Endothelial cell (in vitro differentiated cells): ENCODE data around the gene TTLL13. TPM values are rescaled to one million over a fixed set of nuclear protein-coding genes. Genes with fewer than 3 reads are reported as not detected.
A peak's percentile ranks its signal among the peaks of the same experiment; 100 is the strongest.
"Not testable (repeated sequence)": the region's sequence is repeated elsewhere in the genome, so short reads cannot be mapped to it uniquely, and the experiment has no call there.

Source experiments
- DNase-seq: peaks from one replicate; pipeline ENCODE4 v3.0.0; 2021; ENCODE audit warnings: low spot score
- H3K27ac Mint-ChIP-seq: one replicate; pipeline ENCODE4 v1.8.0; 2021; ENCODE audit warnings: mixed read lengths, inconsistent platforms; ENCODE audit not compliant: unreplicated experiment
- H3K27me3 Mint-ChIP-seq: one replicate; pipeline ENCODE4 v1.8.0; 2021; ENCODE audit warnings: mild to moderate bottlenecking, moderate library complexity, mixed read lengths, inconsistent platforms; ENCODE audit not compliant: unreplicated experiment
- H3K36me3 Mint-ChIP-seq: one replicate; pipeline ENCODE4 v1.8.0; 2021; ENCODE audit warnings: mild to moderate bottlenecking, low read depth, mixed read lengths, inconsistent platforms; ENCODE audit not compliant: unreplicated experiment
- H3K4me1 Mint-ChIP-seq: one replicate; pipeline ENCODE4 v1.8.0; 2021; ENCODE audit warnings: mild to moderate bottlenecking, mixed read lengths, inconsistent platforms; ENCODE audit not compliant: unreplicated experiment
- H3K4me3 Mint-ChIP-seq: one replicate; pipeline ENCODE4 v1.8.0; 2021; ENCODE audit warnings: mild to moderate bottlenecking, mixed read lengths, inconsistent platforms; ENCODE audit not compliant: unreplicated experiment
- H3K9me3 Mint-ChIP-seq: one replicate; pipeline ENCODE4 v1.8.0; 2021; ENCODE audit warnings: mixed read lengths, inconsistent platforms; ENCODE audit not compliant: unreplicated experiment
- total RNA-seq: library from RNA; stranded (reverse); fragmentation: NEBNext Ultra II Directional; extraction: Animal tissue kit (Norgen Biotek cat#: 25700); gene quantifications from one replicate; pipeline ENCODE4 v1.2.1, GENCODE V29; 2021; ENCODE audit not compliant: unreplicated experiment
- TF ChIP-seq, protein P1 (sequence below): fragments of 200-600 bp; sonication (generic); IDR thresholded peaks from one replicate; pipeline ENCODE4 v1.5.0; 2021; ENCODE audit warnings: antibody characterized with exemption; ENCODE audit not compliant: unreplicated experiment

The TTLL13 gene
- total RNA-seq, 1 donor from 2014 or later = not detected

DNA sequence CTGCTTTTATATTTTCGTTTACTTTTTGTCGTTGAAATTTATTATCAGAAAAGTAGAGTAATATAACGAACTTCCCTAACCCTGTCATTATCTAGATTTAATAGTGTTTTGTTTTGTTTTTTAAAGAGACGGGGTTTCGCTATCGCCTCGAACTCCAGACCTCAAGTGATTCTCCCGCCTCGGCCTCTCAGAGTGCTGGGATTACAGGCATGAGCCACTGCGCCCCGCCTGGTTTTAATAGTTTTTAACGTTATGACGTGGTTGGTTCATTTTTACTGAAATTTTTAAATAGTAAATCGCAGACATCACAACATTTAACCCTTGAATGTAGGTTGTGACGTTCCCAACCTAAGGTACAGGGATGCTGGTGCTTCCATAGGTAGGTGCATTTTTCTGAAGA, 17.1 kb downstream of the TTLL13 start:
- no peak for DNase-seq
- Mint-ChIP-seq H3K4me1 (peaks cover 51% of the 10 kb centered on the region), H3K9me3 (no peaks in the 10 kb centered on the region), H3K27ac (peak overlapping the region; percentile 81), H3K4me3 (peak overlapping the region; percentile 96), H3K27me3 (peaks cover 9% of the 10 kb centered on the region), H3K36me3 (peaks cover 9% of the 10 kb centered on the region)
- TF ChIP-seq, protein P1, sequence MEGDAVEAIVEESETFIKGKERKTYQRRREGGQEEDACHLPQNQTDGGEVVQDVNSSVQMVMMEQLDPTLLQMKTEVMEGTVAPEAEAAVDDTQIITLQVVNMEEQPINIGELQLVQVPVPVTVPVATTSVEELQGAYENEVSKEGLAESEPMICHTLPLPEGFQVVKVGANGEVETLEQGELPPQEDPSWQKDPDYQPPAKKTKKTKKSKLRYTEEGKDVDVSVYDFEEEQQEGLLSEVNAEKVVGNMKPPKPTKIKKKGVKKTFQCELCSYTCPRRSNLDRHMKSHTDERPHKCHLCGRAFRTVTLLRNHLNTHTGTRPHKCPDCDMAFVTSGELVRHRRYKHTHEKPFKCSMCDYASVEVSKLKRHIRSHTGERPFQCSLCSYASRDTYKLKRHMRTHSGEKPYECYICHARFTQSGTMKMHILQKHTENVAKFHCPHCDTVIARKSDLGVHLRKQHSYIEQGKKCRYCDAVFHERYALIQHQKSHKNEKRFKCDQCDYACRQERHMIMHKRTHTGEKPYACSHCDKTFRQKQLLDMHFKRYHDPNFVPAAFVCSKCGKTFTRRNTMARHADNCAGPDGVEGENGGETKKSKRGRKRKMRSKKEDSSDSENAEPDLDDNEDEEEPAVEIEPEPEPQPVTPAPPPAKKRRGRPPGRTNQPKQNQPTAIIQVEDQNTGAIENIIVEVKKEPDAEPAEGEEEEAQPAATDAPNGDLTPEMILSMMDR = no peak

DNA sequence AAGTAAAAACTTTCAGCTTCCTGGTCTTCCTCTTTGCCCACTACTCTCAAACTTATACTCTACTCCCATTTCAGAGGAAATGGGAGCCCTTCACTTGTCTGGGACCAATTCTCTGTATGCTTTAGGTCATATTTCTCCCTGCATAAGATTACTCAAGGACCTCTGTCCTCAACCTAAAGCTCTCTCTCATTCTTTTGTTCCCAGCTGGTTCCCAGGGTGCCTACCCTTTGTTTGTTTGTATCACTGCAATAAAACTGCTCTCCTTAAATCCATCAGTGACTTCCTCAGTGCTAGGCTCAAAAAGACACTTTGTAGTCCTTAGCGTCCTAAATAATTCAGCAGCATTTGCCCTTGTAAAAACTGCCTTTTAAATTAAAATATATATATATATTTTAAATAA, 19.1 kb downstream of the TTLL13 start:
- H3K27me3 Mint-ChIP-seq = peaks cover 9% of the 10 kb centered on the region
- TF ChIP-seq, protein P1 = no peak
- H3K9me3 Mint-ChIP-seq = no peaks in the 10 kb centered on the region
- H3K36me3 Mint-ChIP-seq = peaks cover 18% of the 10 kb centered on the region
- H3K27ac Mint-ChIP-seq = peak overlapping the region; percentile 89
- no peak for DNase-seq
- H3K4me1 Mint-ChIP-seq = peaks cover 50% of the 10 kb centered on the region
- H3K4me3 Mint-ChIP-seq = peak overlapping the region; percentile 67

DNA sequence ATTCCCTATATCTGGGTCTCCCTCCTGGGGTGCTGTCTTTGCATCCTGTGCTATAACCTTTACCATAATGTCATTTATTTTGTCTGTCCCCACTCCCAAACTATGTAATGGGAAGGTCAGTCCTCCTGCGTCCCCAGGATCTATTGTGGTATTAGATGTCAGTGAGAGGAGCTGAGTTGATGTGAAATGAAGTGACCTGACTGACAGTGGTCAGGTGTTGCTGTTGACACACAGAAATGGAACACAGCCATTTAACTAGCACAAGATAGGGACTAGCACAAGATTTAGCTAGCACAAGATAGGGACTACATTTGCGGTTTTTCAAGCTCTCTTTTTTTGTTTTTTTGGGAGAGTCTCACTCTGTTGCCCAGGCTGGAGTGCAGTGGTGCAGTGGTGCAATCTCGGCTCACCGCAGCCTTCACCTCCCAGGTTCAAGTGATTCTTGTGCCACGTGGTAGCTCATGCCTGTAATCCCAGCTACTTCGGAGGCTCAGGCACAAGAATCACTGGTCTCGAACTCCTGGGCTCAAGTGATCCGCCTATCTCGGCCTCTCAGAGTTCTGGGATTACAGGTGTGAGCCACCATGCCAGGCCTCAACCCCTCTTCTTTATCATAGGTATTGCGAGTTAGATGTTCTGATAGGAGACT, 21.3 kb downstream of the TTLL13 start:
- H3K27me3 Mint-ChIP-seq = peaks cover 5% of the 10 kb centered on the region
- peaks cover 24% of the 10 kb centered on the region for H3K36me3 Mint-ChIP-seq
- peaks cover 40% of the 10 kb centered on the region for H3K4me1 Mint-ChIP-seq
- no peaks in the 10 kb centered on the region for H3K9me3 Mint-ChIP-seq
- DNase-seq = no peak
- no peak overlapping the region for H3K4me3 Mint-ChIP-seq
- no peak overlapping the region for H3K27ac Mint-ChIP-seq
- TF ChIP-seq, protein P1 = no peak

DNA sequence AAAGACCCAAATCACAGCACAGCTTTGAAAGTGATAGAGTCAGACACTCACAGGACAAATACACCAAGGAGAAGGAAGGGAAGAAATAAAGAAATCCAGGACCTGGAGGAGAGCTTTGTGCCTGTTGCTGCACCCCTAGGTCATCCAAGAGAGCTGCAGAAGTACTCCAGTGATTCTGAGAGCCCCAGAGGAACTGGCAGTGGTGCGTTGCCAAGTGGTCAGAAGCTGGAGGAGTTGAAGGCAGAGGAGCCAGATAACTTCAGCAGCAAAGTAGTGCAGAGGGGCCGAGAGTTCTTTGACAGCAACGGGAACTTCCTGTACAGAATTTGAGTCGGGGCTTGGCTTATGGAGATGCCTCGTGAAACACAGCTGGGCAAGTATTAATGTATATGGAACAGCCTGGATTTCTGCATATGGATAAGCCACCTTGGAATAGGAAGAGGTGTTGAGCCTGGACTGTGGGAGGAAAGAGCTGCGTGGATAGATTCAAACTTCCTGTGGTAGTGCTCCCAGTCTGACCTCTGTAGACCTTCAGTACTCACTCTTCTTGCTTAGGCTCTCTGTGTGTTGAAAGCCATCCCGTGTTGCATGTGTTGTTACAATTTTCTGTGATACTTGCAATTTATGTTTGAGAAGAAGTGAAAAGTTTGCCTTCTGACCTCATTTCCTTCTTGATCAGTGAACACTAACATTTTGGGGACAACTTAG, 22.3 kb downstream of the TTLL13 start:
- H3K4me1 Mint-ChIP-seq = peaks cover 37% of the 10 kb centered on the region
- no peak overlapping the region for H3K27ac Mint-ChIP-seq
- H3K4me3 Mint-ChIP-seq = no peak overlapping the region
- peaks cover 24% of the 10 kb centered on the region for H3K36me3 Mint-ChIP-seq
- no peak for DNase-seq
- TF ChIP-seq, protein P1 = no peak
- H3K9me3 Mint-ChIP-seq = no peaks in the 10 kb centered on the region
- no peaks in the 10 kb centered on the region for H3K27me3 Mint-ChIP-seq

DNA sequence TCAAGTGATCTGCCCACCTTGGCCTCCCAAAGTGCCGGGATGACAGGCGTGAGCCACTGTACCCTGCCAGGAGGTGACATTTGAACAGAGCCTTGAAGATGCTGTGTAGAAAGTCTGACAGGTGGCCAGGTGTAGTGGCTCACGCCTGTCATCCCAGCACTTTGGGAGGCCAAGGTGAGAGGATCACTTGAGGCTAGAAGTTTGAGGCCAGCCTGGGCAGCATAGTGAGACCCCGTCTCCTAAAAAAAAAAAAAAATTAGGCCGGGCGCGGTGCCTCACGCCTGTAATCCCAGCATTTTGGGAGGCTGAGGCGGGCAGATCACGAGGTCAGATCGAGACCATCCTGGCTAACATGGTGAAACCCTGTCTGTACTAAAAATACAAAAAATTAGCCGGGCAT, 29.1 kb downstream of the TTLL13 start:
- not testable (repeated sequence) for H3K9me3 Mint-ChIP-seq, DNase-seq, H3K27ac Mint-ChIP-seq, H3K4me1 Mint-ChIP-seq, H3K4me3 Mint-ChIP-seq, H3K36me3 Mint-ChIP-seq, H3K27me3 Mint-ChIP-seq

DNA sequence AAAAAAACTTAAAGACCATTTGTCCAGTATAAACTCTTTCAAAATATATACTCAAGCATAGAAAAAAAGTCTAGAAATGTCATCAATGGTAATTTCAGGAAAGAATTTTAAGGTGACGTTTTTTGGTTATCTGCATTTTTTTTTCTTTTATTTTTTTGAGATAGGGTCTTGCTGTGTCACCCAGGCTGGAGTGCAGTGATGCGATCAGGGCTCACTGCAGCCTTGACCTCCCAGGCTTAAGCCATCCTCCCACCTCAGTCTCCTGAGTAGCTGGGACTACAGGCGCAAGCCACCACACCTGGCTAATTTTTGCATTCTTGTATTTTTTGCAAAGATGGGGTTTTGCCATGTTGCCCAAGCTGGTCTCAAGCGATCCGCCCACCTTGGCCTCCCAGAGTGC, 31.4 kb downstream of the TTLL13 start:
- H3K36me3 Mint-ChIP-seq, H3K4me3 Mint-ChIP-seq, H3K27me3 Mint-ChIP-seq, H3K9me3 Mint-ChIP-seq, H3K27ac Mint-ChIP-seq, DNase-seq, H3K4me1 Mint-ChIP-seq: not testable (repeated sequence)

DNA sequence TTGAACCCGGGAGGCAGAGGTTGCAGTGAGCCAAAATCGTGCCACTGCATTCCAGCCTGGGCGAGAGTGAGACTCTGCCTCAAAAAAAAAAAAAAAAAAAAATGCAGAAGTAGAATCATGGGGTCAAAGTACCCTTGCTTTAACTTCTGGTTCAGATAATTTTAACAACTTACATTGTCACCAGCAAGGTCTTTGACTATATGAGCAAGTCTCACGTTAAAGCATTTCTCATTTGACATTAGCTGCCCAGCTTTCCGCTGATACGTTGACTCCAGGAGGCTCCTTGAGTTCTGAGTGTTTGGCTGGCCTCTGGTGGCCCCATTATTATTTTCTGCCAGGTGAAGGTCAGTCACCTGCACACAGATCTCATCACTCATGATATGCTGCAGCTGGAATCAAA, 32.3 kb downstream of the TTLL13 start:
- H3K36me3 Mint-ChIP-seq, H3K27ac Mint-ChIP-seq, H3K4me1 Mint-ChIP-seq, H3K27me3 Mint-ChIP-seq, DNase-seq, H3K9me3 Mint-ChIP-seq, H3K4me3 Mint-ChIP-seq: not testable (repeated sequence)
